WTC11 (cell line): ENCODE measurements around the gene CXCL6. TPM values are rescaled to one million over a fixed set of nuclear protein-coding genes. Genes with fewer than 3 reads are reported as not detected.

ENCODE experiments used
- ATAC-seq: fragments of 200-7000 bp; cut with Tn5 transposase; 2 replicates; pipeline ENCODE4 v1.10.0; 2021; ENCODE audit warnings: mild to moderate bottlenecking, moderate library complexity
- CTCF ChIA-PET: fragments of 300-600 bp; sonication (Branson Sonifier 250); formaldehyde crosslinking; loops from one replicate; lab custom pipeline; 2021; ENCODE audit warnings: antibody characterized with exemption; lab: Charles Lee
- POLR2A ChIA-PET: fragments of 350-600 bp; sonication (Branson Sonifier 250); formaldehyde crosslinking; loops from one replicate; lab custom pipeline; 2021; ENCODE audit warnings: antibody characterized with exemption; lab: Charles Lee
- DNase-seq: peaks from one replicate; pipeline ENCODE4 v3.0.0; 2021; ENCODE audit warnings: low spot score
- H3K27ac Mint-ChIP-seq: 2 replicates; pipeline ENCODE4 v1.8.0; 2021; ENCODE audit warnings: mixed read lengths
- H3K27me3 Mint-ChIP-seq: 2 replicates; pipeline ENCODE4 v1.8.0; 2021; ENCODE audit warnings: low read depth, mild to moderate bottlenecking, moderate library complexity, mixed read lengths
- H3K36me3 Mint-ChIP-seq: 2 replicates; pipeline ENCODE4 v1.8.0; 2021; ENCODE audit warnings: mixed read lengths
- H3K4me1 Mint-ChIP-seq: 2 replicates; pipeline ENCODE4 v1.8.0; 2022; ENCODE audit warnings: mixed read lengths
- H3K4me3 Mint-ChIP-seq: 2 replicates; pipeline ENCODE4 v1.8.0; 2021; ENCODE audit warnings: mild to moderate bottlenecking, moderate library complexity, mixed read lengths
- H3K9me3 Mint-ChIP-seq: 2 replicates; pipeline ENCODE4 v1.8.0; 2021; ENCODE audit warnings: mixed read lengths
- FOXJ3 ChIP-seq: sonication (generic); formaldehyde crosslinking; IDR thresholded peaks from 2 replicates; pipeline ENCODE4 v1.9.0; 2021; ENCODE audit warnings: missing genetic modification reagents, mild to moderate bottlenecking, borderline replicate concordance
- FOXP1 ChIP-seq: sonication (generic); formaldehyde crosslinking; IDR thresholded peaks from 2 replicates; pipeline ENCODE4 v1.8.0; 2022; ENCODE audit warnings: missing genetic modification reagents, mild to moderate bottlenecking, moderate library complexity, borderline replicate concordance
- IRF2 ChIP-seq: sonication (generic); formaldehyde crosslinking; IDR thresholded peaks from 2 replicates; pipeline ENCODE4 v1.8.0; 2022; ENCODE audit warnings: low read depth, missing genetic modification reagents, borderline replicate concordance
- RELA ChIP-seq: sonication (generic); formaldehyde crosslinking; IDR thresholded peaks from 2 replicates; pipeline ENCODE4 v1.8.1; 2022; ENCODE audit warnings: missing genetic modification reagents, mild to moderate bottlenecking, borderline replicate concordance
- ZNF317 ChIP-seq: sonication (generic); formaldehyde crosslinking; IDR thresholded peaks from 2 replicates; pipeline ENCODE4 v1.8.1; 2023; ENCODE audit warnings: low read depth, mild to moderate bottlenecking, moderate library complexity, missing genetic modification reagents, borderline replicate concordance
- total RNA-seq: library from RNA; stranded (reverse); gene quantifications from 3 replicates; pipeline ENCODE4 v1.2.3, GENCODE V29; 2021
- TF ChIP-seq, protein P1 (sequence below): sonication (generic); formaldehyde crosslinking; IDR thresholded peaks from 2 replicates; pipeline ENCODE4 v1.8.1; 2023; ENCODE audit warnings: mild to moderate bottlenecking, missing genetic modification reagents, moderate library complexity
- TF ChIP-seq, protein P2 (sequence below): sonication (generic); formaldehyde crosslinking; IDR thresholded peaks from 2 replicates; pipeline ENCODE4 v1.8.0; 2023; ENCODE audit warnings: missing genetic modification reagents, mild to moderate bottlenecking, borderline replicate concordance
- TF ChIP-seq, protein P3 (sequence below): fragments of 250-450 bp; sonication (Bioruptor Pico); conservative IDR thresholded peaks from 2 replicates; pipeline ENCODE4 v1.9.0; 2021; ENCODE audit warnings: mild to moderate bottlenecking
- TF ChIP-seq, protein P4 (sequence below): fragments of 250-450 bp; sonication (Bioruptor Pico); IDR thresholded peaks from 2 replicates; pipeline ENCODE4 v1.9.0; 2021; ENCODE audit warnings: moderate library complexity, mild to moderate bottlenecking, inconsistent platforms, borderline replicate concordance
- TF ChIP-seq, protein P5 (sequence below): sonication (generic); formaldehyde crosslinking; IDR thresholded peaks from 2 replicates; pipeline ENCODE4 v1.8.1; 2023; ENCODE audit warnings: mild to moderate bottlenecking, moderate library complexity, missing genetic modification reagents
- TF ChIP-seq, protein P6 (sequence below): sonication (generic); formaldehyde crosslinking; IDR thresholded peaks from 2 replicates; pipeline ENCODE4 v1.8.1; 2023; ENCODE audit warnings: mild to moderate bottlenecking, missing genetic modification reagents, moderate library complexity
- TF ChIP-seq, protein P7 (sequence below): sonication (generic); formaldehyde crosslinking; conservative IDR thresholded peaks from 2 replicates; pipeline ENCODE4 v1.8.1; 2022; ENCODE audit warnings: mild to moderate bottlenecking, missing genetic modification reagents
- TF ChIP-seq, protein P8 (sequence below): sonication (generic); formaldehyde crosslinking; IDR thresholded peaks from 2 replicates; pipeline ENCODE4 v1.8.0; 2022; ENCODE audit warnings: mild to moderate bottlenecking, missing genetic modification reagents

The CXCL6 gene
- total RNA-seq, 1 experiment from 2014 or later = 4.9 TPM

DNA sequence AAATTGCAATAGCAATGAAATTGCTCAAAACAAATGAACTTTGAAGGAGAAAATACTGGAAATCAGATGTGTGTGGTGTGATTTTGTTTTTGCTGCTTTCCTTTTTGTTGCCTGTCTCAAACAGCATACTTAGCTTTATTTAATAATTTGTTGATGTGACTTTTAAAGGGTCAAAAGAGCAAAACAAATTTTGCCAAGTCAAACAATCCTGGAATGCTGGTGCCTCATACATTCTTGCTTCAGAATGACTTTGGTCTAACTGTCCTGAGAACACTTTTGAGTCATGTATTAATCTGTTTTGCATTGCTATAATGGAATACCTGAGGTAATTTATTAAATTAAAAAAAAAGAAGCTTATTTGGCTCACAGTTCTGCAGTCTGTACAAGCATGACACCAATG, 20.0 kb downstream of the CXCL6 start:
- ChIA-PET CTCF (interaction anchor here (0.6 to 1.1 kb wide), 2 partner anchors 12 to 333 kb away, joined by 3 read pairs; no protein-coding TSS in a partner anchor), POLR2A (no interaction called here)
- Mint-ChIP-seq H3K27me3 (peaks cover 18% of the 10 kb centered on the region), H3K4me1 (peaks cover 15% of the 10 kb centered on the region), H3K27ac (no peak overlapping the region), H3K4me3 (no peak overlapping the region), H3K36me3 (no peaks in the 10 kb centered on the region), H3K9me3 (no peaks in the 10 kb centered on the region)
- no peak for ATAC-seq
- no peak for DNase-seq
- TF ChIP-seq, protein P1, sequence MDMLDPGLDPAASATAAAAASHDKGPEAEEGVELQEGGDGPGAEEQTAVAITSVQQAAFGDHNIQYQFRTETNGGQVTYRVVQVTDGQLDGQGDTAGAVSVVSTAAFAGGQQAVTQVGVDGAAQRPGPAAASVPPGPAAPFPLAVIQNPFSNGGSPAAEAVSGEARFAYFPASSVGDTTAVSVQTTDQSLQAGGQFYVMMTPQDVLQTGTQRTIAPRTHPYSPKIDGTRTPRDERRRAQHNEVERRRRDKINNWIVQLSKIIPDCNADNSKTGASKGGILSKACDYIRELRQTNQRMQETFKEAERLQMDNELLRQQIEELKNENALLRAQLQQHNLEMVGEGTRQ = no peak
- TF ChIP-seq FOXP1 (CRISPR knock-in tag) (no peak), ZNF317 (CRISPR knock-in tag) (no peak), RELA (CRISPR knock-in tag) (no peak)
- TF ChIP-seq, protein P2, sequence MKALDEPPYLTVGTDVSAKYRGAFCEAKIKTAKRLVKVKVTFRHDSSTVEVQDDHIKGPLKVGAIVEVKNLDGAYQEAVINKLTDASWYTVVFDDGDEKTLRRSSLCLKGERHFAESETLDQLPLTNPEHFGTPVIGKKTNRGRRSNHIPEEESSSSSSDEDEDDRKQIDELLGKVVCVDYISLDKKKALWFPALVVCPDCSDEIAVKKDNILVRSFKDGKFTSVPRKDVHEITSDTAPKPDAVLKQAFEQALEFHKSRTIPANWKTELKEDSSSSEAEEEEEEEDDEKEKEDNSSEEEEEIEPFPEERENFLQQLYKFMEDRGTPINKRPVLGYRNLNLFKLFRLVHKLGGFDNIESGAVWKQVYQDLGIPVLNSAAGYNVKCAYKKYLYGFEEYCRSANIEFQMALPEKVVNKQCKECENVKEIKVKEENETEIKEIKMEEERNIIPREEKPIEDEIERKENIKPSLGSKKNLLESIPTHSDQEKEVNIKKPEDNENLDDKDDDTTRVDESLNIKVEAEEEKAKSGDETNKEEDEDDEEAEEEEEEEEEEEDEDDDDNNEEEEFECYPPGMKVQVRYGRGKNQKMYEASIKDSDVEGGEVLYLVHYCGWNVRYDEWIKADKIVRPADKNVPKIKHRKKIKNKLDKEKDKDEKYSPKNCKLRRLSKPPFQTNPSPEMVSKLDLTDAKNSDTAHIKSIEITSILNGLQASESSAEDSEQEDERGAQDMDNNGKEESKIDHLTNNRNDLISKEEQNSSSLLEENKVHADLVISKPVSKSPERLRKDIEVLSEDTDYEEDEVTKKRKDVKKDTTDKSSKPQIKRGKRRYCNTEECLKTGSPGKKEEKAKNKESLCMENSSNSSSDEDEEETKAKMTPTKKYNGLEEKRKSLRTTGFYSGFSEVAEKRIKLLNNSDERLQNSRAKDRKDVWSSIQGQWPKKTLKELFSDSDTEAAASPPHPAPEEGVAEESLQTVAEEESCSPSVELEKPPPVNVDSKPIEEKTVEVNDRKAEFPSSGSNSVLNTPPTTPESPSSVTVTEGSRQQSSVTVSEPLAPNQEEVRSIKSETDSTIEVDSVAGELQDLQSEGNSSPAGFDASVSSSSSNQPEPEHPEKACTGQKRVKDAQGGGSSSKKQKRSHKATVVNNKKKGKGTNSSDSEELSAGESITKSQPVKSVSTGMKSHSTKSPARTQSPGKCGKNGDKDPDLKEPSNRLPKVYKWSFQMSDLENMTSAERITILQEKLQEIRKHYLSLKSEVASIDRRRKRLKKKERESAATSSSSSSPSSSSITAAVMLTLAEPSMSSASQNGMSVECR (CRISPR knock-in tag) = no peak
- TF ChIP-seq, protein P3, sequence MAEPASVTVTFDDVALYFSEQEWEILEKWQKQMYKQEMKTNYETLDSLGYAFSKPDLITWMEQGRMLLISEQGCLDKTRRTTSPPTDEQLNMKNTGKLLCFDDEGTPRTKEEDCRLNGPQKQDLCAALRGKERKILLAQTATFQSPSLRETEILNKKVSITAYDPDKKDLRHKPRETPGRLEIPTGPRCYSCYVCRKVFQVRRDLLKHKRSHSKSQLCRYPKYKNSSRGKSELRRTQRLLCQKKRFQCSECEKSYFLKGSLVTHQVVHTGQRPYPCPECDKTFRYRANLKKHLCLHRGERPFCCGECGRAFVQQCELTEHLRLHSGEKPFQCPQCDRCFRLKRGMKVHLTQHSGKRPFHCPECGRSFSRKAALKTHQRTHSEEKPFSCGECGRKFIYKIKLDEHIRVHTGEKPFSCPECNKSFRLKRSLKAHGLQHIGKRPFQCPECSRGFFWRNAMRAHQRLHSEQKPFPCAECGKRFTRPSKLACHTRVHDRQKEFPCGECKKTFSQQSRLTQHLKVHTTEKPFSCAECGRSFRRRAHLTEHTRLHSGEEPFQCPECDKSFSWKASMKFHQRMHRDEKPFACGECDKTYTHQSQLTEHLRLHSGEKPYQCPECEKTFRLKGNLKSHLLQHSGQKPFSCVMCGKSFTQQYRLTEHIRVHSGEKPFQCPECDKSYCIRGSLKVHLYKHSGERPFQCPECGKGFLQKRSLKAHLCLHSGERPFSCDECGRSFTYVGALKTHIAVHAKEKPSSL (CRISPR knock-in tag) = no peak
- TF ChIP-seq, protein P4, sequence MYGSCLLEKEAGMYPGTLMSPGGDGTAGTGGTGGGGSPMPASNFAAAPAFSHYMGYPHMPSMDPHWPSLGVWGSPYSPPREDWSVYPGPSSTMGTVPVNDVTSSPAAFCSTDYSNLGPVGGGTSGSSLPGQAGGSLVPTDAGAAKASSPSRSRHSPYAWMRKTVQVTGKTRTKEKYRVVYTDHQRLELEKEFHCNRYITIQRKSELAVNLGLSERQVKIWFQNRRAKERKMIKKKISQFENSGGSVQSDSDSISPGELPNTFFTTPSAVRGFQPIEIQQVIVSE (CRISPR knock-in tag) = no peak
- TF ChIP-seq, protein P5, sequence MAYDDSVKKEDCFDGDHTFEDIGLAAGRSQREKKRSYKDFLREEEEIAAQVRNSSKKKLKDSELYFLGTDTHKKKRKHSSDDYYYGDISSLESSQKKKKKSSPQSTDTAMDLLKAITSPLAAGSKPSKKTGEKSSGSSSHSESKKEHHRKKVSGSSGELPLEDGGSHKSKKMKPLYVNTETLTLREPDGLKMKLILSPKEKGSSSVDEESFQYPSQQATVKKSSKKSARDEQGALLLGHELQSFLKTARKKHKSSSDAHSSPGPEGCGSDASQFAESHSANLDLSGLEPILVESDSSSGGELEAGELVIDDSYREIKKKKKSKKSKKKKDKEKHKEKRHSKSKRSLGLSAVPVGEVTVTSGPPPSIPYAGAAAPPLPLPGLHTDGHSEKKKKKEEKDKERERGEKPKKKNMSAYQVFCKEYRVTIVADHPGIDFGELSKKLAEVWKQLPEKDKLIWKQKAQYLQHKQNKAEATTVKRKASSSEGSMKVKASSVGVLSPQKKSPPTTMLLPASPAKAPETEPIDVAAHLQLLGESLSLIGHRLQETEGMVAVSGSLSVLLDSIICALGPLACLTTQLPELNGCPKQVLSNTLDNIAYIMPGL (CRISPR knock-in tag) = no peak
- TF ChIP-seq, protein P6, sequence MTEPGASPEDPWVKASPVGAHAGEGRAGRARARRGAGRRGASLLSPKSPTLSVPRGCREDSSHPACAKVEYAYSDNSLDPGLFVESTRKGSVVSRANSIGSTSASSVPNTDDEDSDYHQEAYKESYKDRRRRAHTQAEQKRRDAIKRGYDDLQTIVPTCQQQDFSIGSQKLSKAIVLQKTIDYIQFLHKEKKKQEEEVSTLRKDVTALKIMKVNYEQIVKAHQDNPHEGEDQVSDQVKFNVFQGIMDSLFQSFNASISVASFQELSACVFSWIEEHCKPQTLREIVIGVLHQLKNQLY = no peak

DNA sequence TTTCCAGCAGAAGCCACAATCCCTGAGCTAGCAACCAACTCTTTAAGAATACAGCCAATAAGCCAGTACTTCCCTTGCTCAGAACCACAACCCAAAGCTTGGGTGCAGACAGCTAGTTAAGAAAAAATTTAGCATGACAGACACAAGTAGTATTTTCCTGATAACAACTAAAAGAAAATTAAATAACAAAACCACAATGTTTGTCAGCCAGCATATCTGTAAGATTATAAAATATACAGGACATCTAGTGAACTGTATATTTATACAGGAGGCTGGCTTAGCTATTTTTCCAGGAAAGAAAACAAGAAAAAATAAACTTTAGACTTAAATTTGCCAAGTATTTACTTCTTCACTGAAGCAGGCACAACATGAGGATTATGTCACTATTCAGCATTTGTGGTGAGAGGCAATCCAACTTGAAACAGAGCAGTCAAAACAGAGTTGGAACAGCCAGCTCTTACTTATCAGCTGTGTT, 23.2 kb downstream of the CXCL6 start:
- no peaks in the 10 kb centered on the region for H3K9me3 Mint-ChIP-seq
- H3K27ac Mint-ChIP-seq = no peak overlapping the region
- H3K27me3 Mint-ChIP-seq = no peaks in the 10 kb centered on the region
- no peak for ATAC-seq
- POLR2A ChIA-PET = no interaction called here
- CTCF ChIA-PET = interaction anchor here (1.1 to 1.9 kb wide), 4 partner anchors 8 to 286 kb away, joined by 3 to 8 read pairs (median 4); no protein-coding TSS in a partner anchor
- DNase-seq = no peak
- no peak overlapping the region for H3K4me3 Mint-ChIP-seq
- H3K36me3 Mint-ChIP-seq = no peaks in the 10 kb centered on the region
- TF ChIP-seq, protein P7, sequence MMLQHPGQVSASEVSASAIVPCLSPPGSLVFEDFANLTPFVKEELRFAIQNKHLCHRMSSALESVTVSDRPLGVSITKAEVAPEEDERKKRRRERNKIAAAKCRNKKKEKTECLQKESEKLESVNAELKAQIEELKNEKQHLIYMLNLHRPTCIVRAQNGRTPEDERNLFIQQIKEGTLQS (CRISPR knock-in tag) = no peak
- TF ChIP-seq, protein P4 (CRISPR knock-in tag) = no peak
- no peak for TF ChIP-seq FOXJ3 (CRISPR knock-in tag)
- no peak for TF ChIP-seq FOXP1 (CRISPR knock-in tag)
- TF ChIP-seq IRF2 (CRISPR knock-in tag) = no peak
- TF ChIP-seq, protein P8, sequence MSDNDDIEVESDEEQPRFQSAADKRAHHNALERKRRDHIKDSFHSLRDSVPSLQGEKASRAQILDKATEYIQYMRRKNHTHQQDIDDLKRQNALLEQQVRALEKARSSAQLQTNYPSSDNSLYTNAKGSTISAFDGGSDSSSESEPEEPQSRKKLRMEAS (CRISPR knock-in tag) = no peak
- peaks cover 4% of the 10 kb centered on the region for H3K4me1 Mint-ChIP-seq
